Panc1 (cell line): ENCODE results near the gene RNF222. TPM values are rescaled to one million over a fixed set of nuclear protein-coding genes. Genes with fewer than 3 reads are reported as not detected.
"Not testable (repeated sequence)": the region's sequence is repeated elsewhere in the genome, so short reads cannot be mapped to it uniquely, and the experiment has no call there.

Source experiments
- ATAC-seq: fragments of 200-7000 bp; cut with Tn5 transposase; 2 replicates; pipeline ENCODE4 v1.9.1; 2020; ENCODE audit warnings: mild to moderate bottlenecking, moderate library complexity
- BruUV-seq: library from RNA; stranded (reverse); fragments of 400-500 nt; replicated peaks from 2 replicates; lab custom pipeline; 2021; lab: Mats Ljungman, UMichigan
- CTCF ChIA-PET: fragments of 300-600 bp; sonication (Branson Sonifier 250); formaldehyde crosslinking; loops from one replicate; lab custom pipeline; 2022; ENCODE audit warnings: antibody characterized with exemption; lab: Charles Lee
- POLR2A ChIA-PET: fragments of 300-600 bp; sonication (Branson Sonifier 250); formaldehyde crosslinking; loops from one replicate; lab custom pipeline; 2022; ENCODE audit warnings: antibody characterized with exemption; lab: Charles Lee
- DNase-seq: peaks from one replicate; pipeline ENCODE4 v3.0.0-alpha.2; 2010; ENCODE audit warnings: low read depth, low spot score
- H3K27ac ChIP-seq: 2 replicates; pipeline ENCODE4 v1.5.1; 2011; ENCODE audit warnings: mild to moderate bottlenecking, low read length, inconsistent platforms
- H3K27me3 ChIP-seq: fragments of 200-500 bp; sonication (Bioruptor generic); 2 replicates; pipeline ENCODE4 v1.6.0; 2014; ENCODE audit warnings: low read length, inconsistent platforms; ENCODE audit not compliant: control insufficient read depth, insufficient read depth
- H3K36me3 ChIP-seq: fragments of 200-500 bp; sonication (Bioruptor generic); 2 replicates; pipeline ENCODE4 v1.5.1; 2014; ENCODE audit warnings: inconsistent platforms, mild to moderate bottlenecking, low read length, moderate library complexity; ENCODE audit not compliant: control insufficient read depth, insufficient read depth
- H3K4me1 ChIP-seq: 2 replicates; pipeline ENCODE4 v1.5.1; 2011; ENCODE audit warnings: inconsistent platforms, mild to moderate bottlenecking, low read length, moderate library complexity; ENCODE audit not compliant: control insufficient read depth, insufficient read depth
- H3K4me3 ChIP-seq, 2 experiments: 2 replicates each; pipeline ENCODE4 v1.5.1; 2011 to 2012; ENCODE audit warnings: low read depth in 2 of 2, low read length in 2 of 2, mild to moderate bottlenecking in 2 of 2, inconsistent platforms in 1 of 2, moderate library complexity in 1 of 2
- H3K9me3 ChIP-seq: fragments of 200-500 bp; sonication (Bioruptor generic); 2 replicates; pipeline ENCODE4 v1.5.1; 2014; ENCODE audit warnings: low read depth, mild to moderate bottlenecking, inconsistent platforms, low read length, moderate library complexity; ENCODE audit not compliant: control insufficient read depth, insufficient read depth
- CTCF ChIP-seq: fragments of 450-650 bp; IDR thresholded peaks from 2 replicates; pipeline ENCODE4 v1.5.1; 2017; ENCODE audit warnings: mild to moderate bottlenecking
- POLR2AphosphoS5 ChIP-seq: IDR thresholded peaks from 2 replicates; pipeline ENCODE4 v1.6.1; 2012; ENCODE audit warnings: mild to moderate bottlenecking, low read depth, low read length, moderate library complexity
- REST ChIP-seq, 2 experiments: IDR thresholded peaks; 2 replicates each; pipeline ENCODE4 v1.6.1; 2011 to 2012; ENCODE audit warnings: low read depth in 2 of 2, control low read depth in 1 of 2, low read length in 1 of 2, mild to moderate bottlenecking in 1 of 2, moderate library complexity in 1 of 2; ENCODE audit not compliant: insufficient read depth in 1 of 2
- SIN3A ChIP-seq: IDR thresholded peaks from 2 replicates; pipeline ENCODE4 v1.6.1; 2012; ENCODE audit warnings: low read depth, mild to moderate bottlenecking, low read length, moderate library complexity, borderline replicate concordance; ENCODE audit not compliant: insufficient read depth
- TCF7L2 ChIP-seq: IDR thresholded peaks from 2 replicates; pipeline ENCODE4 v1.6.1; 2011; ENCODE audit warnings: mild to moderate bottlenecking, low read depth, low read length, inconsistent platforms
- in situ Hi-C: cut with HindIII; loops from 2 replicates; pipeline ENCODE4 v1.10.0; 2016; ENCODE audit warnings: low sequenced_read_pairs, low pct_unique_long_range_greater_than_20kb
- intact Hi-C: fragments of 100-400 bp; cut with micrococcal nuclease; formaldehyde crosslinking; loops from one replicate; pipeline ENCODE4 v1.10.0; 2022; ENCODE audit not compliant: unreplicated experiment
- total RNA-seq: library from RNA; stranded (reverse); gene quantifications from one replicate; pipeline ENCODE4 v1.2.1, GENCODE V29; 2021; ENCODE audit not compliant: unreplicated experiment

Gene RNF222
- total RNA-seq, 1 experiment from 2014 or later, result not detected

- intact Hi-C loops, result loop anchor here (5.0 kb wide), 1 partner anchor 365 kb away; no protein-coding TSS in a partner anchor
- H3K27ac ChIP-seq, result peak overlapping the region; percentile 92
- peaks cover 44% of the 10 kb centered on the region for H3K4me1 ChIP-seq
- ChIA-PET POLR2A (interaction anchor here (0.6 kb wide), 1 partner anchor 34 kb away, joined by 6 read pairs; no protein-coding TSS in a partner anchor), CTCF (interaction anchor here (0.5 kb wide), 1 partner anchor 287 kb away, joined by 5 read pairs; no protein-coding TSS in a partner anchor)
- DNase-seq (no peak), ATAC-seq (no peak)
- BruUV-seq, result TSS peak; percentile 81
- in situ Hi-C loops, result no loop called here
- no peaks in the 10 kb centered on the region for H3K9me3 ChIP-seq
- H3K27me3 ChIP-seq, result no peaks in the 10 kb centered on the region
- peaks cover 39% of the 10 kb centered on the region for H3K36me3 ChIP-seq
- peak overlapping the region; percentile 68 to 99 for H3K4me3 ChIP-seq
- TF ChIP-seq POLR2AphosphoS5 (no peak), CTCF (no peak), TCF7L2 (no peak), REST (IDR thresholded peaks at IDR 0.05; ENCODE audit: insufficient read depth in 1 of 2, low read depth in 2 of 2, low read length in 1 of 2) (no peak), SIN3A (no peak)
Measured at GRCh38 chr17:8382052-8382879, 15.4 kb downstream of the RNF222 start.

- H3K4me3 ChIP-seq, result peak overlapping the region; percentile 68 to 99
- peaks cover 50% of the 10 kb centered on the region for H3K4me1 ChIP-seq
- TF ChIP-seq TCF7L2 (no peak), CTCF (no peak), SIN3A (no peak), POLR2AphosphoS5 (no peak), REST (IDR thresholded peaks at IDR 0.05; ENCODE audit: insufficient read depth in 1 of 2, low read depth in 2 of 2, low read length in 1 of 2) (no peak)
- in situ Hi-C loops, result no loop called here
- intact Hi-C loops, result loop anchor here (5.0 kb wide), 1 partner anchor 367 kb away; no protein-coding TSS in a partner anchor
- peaks cover 45% of the 10 kb centered on the region for H3K36me3 ChIP-seq
- DNase-seq (no peak), ATAC-seq (no peak)
- BruUV-seq, result no TSS peak
- H3K27me3 ChIP-seq, result no peaks in the 10 kb centered on the region
- POLR2A ChIA-PET, result no interaction called here
- no peaks in the 10 kb centered on the region for H3K9me3 ChIP-seq
- CTCF ChIA-PET, result no interaction called here
- H3K27ac ChIP-seq, result peak overlapping the region; percentile 92
Measured at GRCh38 chr17:8380049-8380448, 17.6 kb downstream of the RNF222 start.

- Histone ChIP-seq H3K36me3 (peaks cover 45% of the 10 kb centered on the region), H3K4me1 (peaks cover 44% of the 10 kb centered on the region)
- CTCF ChIA-PET, in situ Hi-C loops, POLR2A ChIA-PET, H3K27me3 ChIP-seq, DNase-seq, ATAC-seq, BruUV-seq, H3K4me3 ChIP-seq, intact Hi-C loops, H3K9me3 ChIP-seq, H3K27ac ChIP-seq: not testable (repeated sequence)
Measured at GRCh38 chr17:8378117-8378516, 19.5 kb downstream of the RNF222 start.
